Measurements from ENCODE around the gene CMTM4.

GRCh38 chr16:66605979-66606751, 90.4 kb downstream of the CMTM4 start:
- TF ChIP-seq CTCF (IDR thresholded peaks at IDR 0.05) = no peak
- no peak for TF ChIP-seq POLR2A (IDR thresholded peaks at IDR 0.05)

All from sigmoid colon (tissue), 3 donors.